ENCODE results near the gene C3orf62. TPM values are rescaled to one million over a fixed set of nuclear protein-coding genes. Genes with fewer than 3 reads are reported as not detected.

Gene C3orf62
- total RNA-seq, 3 donors from 2014 or later = 4.5 to 7.8 (median 5.5) TPM

GRCh38 chr3:49273825-49274532 lies 3.1 kb downstream of the C3orf62 start:
- intact Hi-C loops (cut with DNase I, micrococcal nuclease) = no loop called here
- TF ChIP-seq, protein P1, sequence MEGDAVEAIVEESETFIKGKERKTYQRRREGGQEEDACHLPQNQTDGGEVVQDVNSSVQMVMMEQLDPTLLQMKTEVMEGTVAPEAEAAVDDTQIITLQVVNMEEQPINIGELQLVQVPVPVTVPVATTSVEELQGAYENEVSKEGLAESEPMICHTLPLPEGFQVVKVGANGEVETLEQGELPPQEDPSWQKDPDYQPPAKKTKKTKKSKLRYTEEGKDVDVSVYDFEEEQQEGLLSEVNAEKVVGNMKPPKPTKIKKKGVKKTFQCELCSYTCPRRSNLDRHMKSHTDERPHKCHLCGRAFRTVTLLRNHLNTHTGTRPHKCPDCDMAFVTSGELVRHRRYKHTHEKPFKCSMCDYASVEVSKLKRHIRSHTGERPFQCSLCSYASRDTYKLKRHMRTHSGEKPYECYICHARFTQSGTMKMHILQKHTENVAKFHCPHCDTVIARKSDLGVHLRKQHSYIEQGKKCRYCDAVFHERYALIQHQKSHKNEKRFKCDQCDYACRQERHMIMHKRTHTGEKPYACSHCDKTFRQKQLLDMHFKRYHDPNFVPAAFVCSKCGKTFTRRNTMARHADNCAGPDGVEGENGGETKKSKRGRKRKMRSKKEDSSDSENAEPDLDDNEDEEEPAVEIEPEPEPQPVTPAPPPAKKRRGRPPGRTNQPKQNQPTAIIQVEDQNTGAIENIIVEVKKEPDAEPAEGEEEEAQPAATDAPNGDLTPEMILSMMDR (IDR thresholded peaks at IDR 0.05) = no peak
- DNase-seq = no peak

DNA sequence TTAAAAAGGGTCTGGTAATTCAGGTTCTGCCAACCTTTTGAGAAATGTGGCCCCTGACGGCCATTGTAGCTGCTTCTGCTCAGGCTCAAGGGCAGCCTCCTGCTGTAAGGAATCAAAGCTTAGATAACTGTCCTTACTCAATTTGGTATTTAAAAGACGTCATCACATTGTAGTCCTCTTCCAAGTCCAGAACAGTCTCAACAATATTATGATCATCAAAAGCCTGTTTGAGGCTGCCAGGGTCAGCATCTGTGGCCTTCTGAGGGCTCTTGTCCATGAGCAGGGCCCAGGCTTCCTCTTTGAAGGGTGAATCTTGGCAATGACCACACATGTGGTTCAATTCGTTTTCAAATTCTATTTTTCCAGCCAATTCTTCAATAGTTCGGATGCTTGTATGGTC lies 6.0 kb downstream of the C3orf62 start:
- peaks cover 4% of the 10 kb centered on the region for H3K4me1 ChIP-seq (ENCODE audit: low read depth)
- intact Hi-C loops (cut with DNase I, micrococcal nuclease) = no loop called here
- no peak for DNase-seq
- H3K9me3 ChIP-seq = no peaks in the 10 kb centered on the region
- H3K36me3 ChIP-seq (ENCODE audit: low read depth) = no peaks in the 10 kb centered on the region
- TF ChIP-seq, protein P1 (IDR thresholded peaks at IDR 0.05) = no peak
- ATAC-seq = no peak
- no peak overlapping the region for H3K4me3 ChIP-seq

More at GRCh38 chr3:49273825-49274532, 3.1 kb downstream of the C3orf62 start:
- H3K4me1 ChIP-seq (ENCODE audit: low read depth) = peaks cover 15% of the 10 kb centered on the region
- no peaks in the 10 kb centered on the region for H3K9me3 ChIP-seq
- ATAC-seq = no peak
- no peak overlapping the region for H3K4me3 ChIP-seq
- no peaks in the 10 kb centered on the region for H3K36me3 ChIP-seq (ENCODE audit: low read depth)

DNA sequence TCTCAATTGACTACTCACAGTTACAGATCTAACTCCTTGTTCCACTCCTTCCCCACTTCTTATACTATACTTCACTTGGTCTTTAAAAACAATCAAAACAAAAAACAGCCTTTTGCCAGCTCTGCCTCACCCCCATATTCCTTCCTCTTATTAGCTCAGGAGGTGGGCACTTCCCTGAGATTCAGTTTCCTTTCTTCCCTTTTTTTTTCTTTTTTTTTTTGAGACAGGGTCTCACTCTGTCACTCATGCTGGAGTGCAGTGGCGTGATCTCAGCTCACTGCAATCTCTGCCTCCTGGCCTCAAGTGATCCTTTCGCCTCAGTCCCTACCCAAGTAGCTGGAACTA lies 6.9 kb downstream of the C3orf62 start:
- ATAC-seq = no peak
- intact Hi-C loops (cut with DNase I, micrococcal nuclease) = no loop called here
- Histone ChIP-seq H3K4me3 (no peak overlapping the region), H3K36me3 (ENCODE audit: low read depth) (no peaks in the 10 kb centered on the region), H3K9me3 (no peaks in the 10 kb centered on the region), H3K4me1 (ENCODE audit: low read depth) (no peaks in the 10 kb centered on the region)
- DNase-seq = no peak
- TF ChIP-seq, protein P1 (IDR thresholded peaks at IDR 0.05) = no peak

GRCh38 chr3:49269443-49270155 lies 7.4 kb downstream of the C3orf62 start:
- intact Hi-C loops (cut with DNase I, micrococcal nuclease) = no loop called here
- TF ChIP-seq, protein P1 (IDR thresholded peaks at IDR 0.05) = no peak
- Histone ChIP-seq H3K4me3 (no peak overlapping the region), H3K9me3 (no peaks in the 10 kb centered on the region), H3K4me1 (ENCODE audit: low read depth) (no peaks in the 10 kb centered on the region), H3K36me3 (ENCODE audit: low read depth) (no peaks in the 10 kb centered on the region)
- DNase-seq (no peak), ATAC-seq (no peak)

GRCh38 chr3:49266410-49267095 lies 10.5 kb downstream of the C3orf62 start:
- no peak for ATAC-seq
- no peaks in the 10 kb centered on the region for H3K9me3 ChIP-seq
- DNase-seq = no peak
- H3K4me3 ChIP-seq = no peak overlapping the region
- intact Hi-C loops (cut with DNase I, micrococcal nuclease) = no loop called here
- no peaks in the 10 kb centered on the region for H3K4me1 ChIP-seq (ENCODE audit: low read depth)
- no peaks in the 10 kb centered on the region for H3K36me3 ChIP-seq (ENCODE audit: low read depth)
- TF ChIP-seq, protein P1 (IDR thresholded peaks at IDR 0.05) = no peak

All from mucosa of descending colon (tissue), 3 donors.